ENCODE measurements around the gene RXRA. TPM values are rescaled to one million over a fixed set of nuclear protein-coding genes. Genes with fewer than 3 reads are reported as not detected.

Gene RXRA
- total RNA-seq, 1 experiment from 2014 or later: 15.7 TPM

GRCh38 chr9:134455021-134455471 lies 128.8 kb downstream of the RXRA start:
- Histone ChIP-seq H3K4me1 (replicated peaks) (peaks cover 37% of the 10 kb centered on the region), H3K9me3 (replicated peaks) (no peaks in the 10 kb centered on the region), H3K27me3 (replicated peaks) (no peaks in the 10 kb centered on the region), H3K4me3 (no peak overlapping the region), H3K27ac (peak overlapping the region; percentile 99; the same call in 1 of the 2 replicates), H3K36me3 (no peaks in the 10 kb centered on the region)
- no peak for DNase-seq (ENCODE audit: low read depth in 1 of 2, low spot score in 2 of 2)

- no peaks in the 10 kb centered on the region for H3K27me3 ChIP-seq (replicated peaks)
- no peaks in the 10 kb centered on the region for H3K9me3 ChIP-seq (replicated peaks)
- DNase-seq (ENCODE audit: low read depth in 1 of 2, low spot score in 2 of 2): no peak
- H3K27ac ChIP-seq: peak overlapping the region; percentile 99
- H3K36me3 ChIP-seq: no peaks in the 10 kb centered on the region
- peaks cover 37% of the 10 kb centered on the region for H3K4me1 ChIP-seq (replicated peaks)
- H3K4me3 ChIP-seq: peak overlapping the region; percentile 10; the same call in 1 of the 2 replicates
Observed at GRCh38 chr9:134455537-134455933, 129.3 kb downstream of the RXRA start.

- Histone ChIP-seq H3K4me1 (replicated peaks) (peaks cover 37% of the 10 kb centered on the region), H3K27me3 (replicated peaks) (no peaks in the 10 kb centered on the region), H3K36me3 (no peaks in the 10 kb centered on the region), H3K27ac (peak overlapping the region; percentile 99), H3K4me3 (peak overlapping the region; percentile 10; the same call in 1 of the 2 replicates), H3K9me3 (replicated peaks) (no peaks in the 10 kb centered on the region)
- peak; percentile 96 for DNase-seq (ENCODE audit: low read depth in 1 of 2, low spot score in 2 of 2)
Observed at GRCh38 chr9:134455934-134456755, 129.9 kb downstream of the RXRA start.

- Histone ChIP-seq H3K27me3 (replicated peaks) (no peaks in the 10 kb centered on the region), H3K9me3 (replicated peaks) (no peaks in the 10 kb centered on the region), H3K4me3 (no peak overlapping the region), H3K4me1 (replicated peaks) (peaks cover 37% of the 10 kb centered on the region), H3K27ac (peak overlapping the region; percentile 99), H3K36me3 (no peaks in the 10 kb centered on the region)
- no peak for DNase-seq (ENCODE audit: low read depth in 1 of 2, low spot score in 2 of 2)
Observed at GRCh38 chr9:134456756-134457305, 130.6 kb downstream of the RXRA start.

- Histone ChIP-seq H3K27me3 (replicated peaks) (no peaks in the 10 kb centered on the region), H3K4me3 (no peak overlapping the region), H3K36me3 (no peaks in the 10 kb centered on the region), H3K9me3 (replicated peaks) (no peaks in the 10 kb centered on the region), H3K27ac (peak overlapping the region; percentile 99; the same call in 1 of the 2 replicates), H3K4me1 (replicated peaks) (peaks cover 37% of the 10 kb centered on the region)
- no peak for DNase-seq (ENCODE audit: low read depth in 1 of 2, low spot score in 2 of 2)
Observed at GRCh38 chr9:134457321-134458206, 131.3 kb downstream of the RXRA start.

- DNase-seq (ENCODE audit: low read depth in 1 of 2, low spot score in 2 of 2): no peak
- Histone ChIP-seq H3K4me1 (replicated peaks) (peaks cover 37% of the 10 kb centered on the region), H3K27me3 (replicated peaks) (no peaks in the 10 kb centered on the region), H3K9me3 (replicated peaks) (no peaks in the 10 kb centered on the region), H3K36me3 (no peaks in the 10 kb centered on the region), H3K27ac (0 out of 2 replicates have a peak overlapping the region, but pooled peaks have one; percentile 17), H3K4me3 (no peak overlapping the region)
Observed at GRCh38 chr9:134458207-134459108, 132.2 kb downstream of the RXRA start.

- no peaks in the 10 kb centered on the region for H3K27me3 ChIP-seq (replicated peaks)
- H3K36me3 ChIP-seq: no peaks in the 10 kb centered on the region
- H3K4me1 ChIP-seq (replicated peaks): peaks cover 37% of the 10 kb centered on the region
- H3K9me3 ChIP-seq (replicated peaks): no peaks in the 10 kb centered on the region
- no peak overlapping the region for H3K27ac ChIP-seq
- H3K4me3 ChIP-seq: no peak overlapping the region
- DNase-seq (ENCODE audit: low read depth in 1 of 2, low spot score in 2 of 2): no peak
Observed at GRCh38 chr9:134459164-134459563, 132.9 kb downstream of the RXRA start.

GRCh38 chr9:134459573-134459972 lies 133.3 kb downstream of the RXRA start:
- H3K27me3 ChIP-seq (replicated peaks): no peaks in the 10 kb centered on the region
- no peaks in the 10 kb centered on the region for H3K36me3 ChIP-seq
- peaks cover 34% of the 10 kb centered on the region for H3K4me1 ChIP-seq (replicated peaks)
- H3K9me3 ChIP-seq (replicated peaks): no peaks in the 10 kb centered on the region
- H3K4me3 ChIP-seq: no peak overlapping the region
- no peak for DNase-seq (ENCODE audit: low read depth in 1 of 2, low spot score in 2 of 2)
- no peak overlapping the region for H3K27ac ChIP-seq

- no peaks in the 10 kb centered on the region for H3K9me3 ChIP-seq (replicated peaks)
- peaks cover 27% of the 10 kb centered on the region for H3K4me1 ChIP-seq (replicated peaks)
- no peak overlapping the region for H3K4me3 ChIP-seq
- no peak for DNase-seq (ENCODE audit: low read depth in 1 of 2, low spot score in 2 of 2)
- no peak overlapping the region for H3K27ac ChIP-seq
- H3K36me3 ChIP-seq: no peaks in the 10 kb centered on the region
- no peaks in the 10 kb centered on the region for H3K27me3 ChIP-seq (replicated peaks)
Observed at GRCh38 chr9:134460206-134460605, 134.0 kb downstream of the RXRA start.

- no peak for DNase-seq (ENCODE audit: low read depth in 1 of 2, low spot score in 2 of 2)
- no peaks in the 10 kb centered on the region for H3K27me3 ChIP-seq (replicated peaks)
- no peaks in the 10 kb centered on the region for H3K36me3 ChIP-seq
- peaks cover 20% of the 10 kb centered on the region for H3K4me1 ChIP-seq (replicated peaks)
- no peaks in the 10 kb centered on the region for H3K9me3 ChIP-seq (replicated peaks)
- H3K4me3 ChIP-seq: no peak overlapping the region
- H3K27ac ChIP-seq: no peak overlapping the region
Observed at GRCh38 chr9:134460896-134461295, 134.6 kb downstream of the RXRA start.

GRCh38 chr9:134461426-134461982 lies 135.2 kb downstream of the RXRA start:
- H3K4me1 ChIP-seq (replicated peaks): peaks cover 16% of the 10 kb centered on the region
- no peak for DNase-seq (ENCODE audit: low read depth in 1 of 2, low spot score in 2 of 2)
- H3K9me3 ChIP-seq (replicated peaks): no peaks in the 10 kb centered on the region
- no peak overlapping the region for H3K27ac ChIP-seq
- no peak overlapping the region for H3K4me3 ChIP-seq
- no peaks in the 10 kb centered on the region for H3K36me3 ChIP-seq
- H3K27me3 ChIP-seq (replicated peaks): no peaks in the 10 kb centered on the region

- H3K36me3 ChIP-seq: no peaks in the 10 kb centered on the region
- no peak overlapping the region for H3K27ac ChIP-seq
- no peaks in the 10 kb centered on the region for H3K27me3 ChIP-seq (replicated peaks)
- DNase-seq (ENCODE audit: low read depth in 1 of 2, low spot score in 2 of 2): no peak
- peaks cover 10% of the 10 kb centered on the region for H3K4me1 ChIP-seq (replicated peaks)
- H3K9me3 ChIP-seq (replicated peaks): no peaks in the 10 kb centered on the region
- H3K4me3 ChIP-seq: no peak overlapping the region
Observed at GRCh38 chr9:134462318-134462717, 136.1 kb downstream of the RXRA start.
